Common myeloid progenitor, CD34-positive (primary cell): ENCODE data around the gene RASL12.
A peak's percentile ranks its signal among the peaks of the same experiment; 100 is the strongest.
"Not testable (repeated sequence)": the region's sequence is repeated elsewhere in the genome, so short reads cannot be mapped to it uniquely, and the experiment has no call there.

Source experiments
- CTCF ChIA-PET: fragments of 350-600 bp; sonication (Branson Sonifier 250); formaldehyde crosslinking; loops from one replicate; lab custom pipeline; 2021; ENCODE audit warnings: antibody characterized with exemption; lab: Charles Lee
- POLR2A ChIA-PET: fragments of 350-600 bp; sonication (Branson Sonifier 250); formaldehyde crosslinking; loops from one replicate; lab custom pipeline; 2021; ENCODE audit warnings: antibody characterized with exemption; lab: Charles Lee
- DNase-seq, 3 donors: peaks; one replicate each; pipeline versions ENCODE4 v3.0.0 to v3.0.0-alpha.2; 2013
- H3K27ac ChIP-seq, 2 experiments: 1 replicate in 1 of 2; 2 replicates in 1 of 2; pipeline ENCODE4 v1.7.0; 2013; ENCODE audit warnings: inconsistent platforms in 2 of 2, low read length in 2 of 2, mild to moderate bottlenecking in 2 of 2, low read depth in 1 of 2, moderate library complexity in 1 of 2; ENCODE audit not compliant: severe bottlenecking in 2 of 2, insufficient read depth in 1 of 2, poor library complexity in 1 of 2
- H3K27me3 ChIP-seq, 5 experiments: replicated peaks in 2 of 5; 1 replicate in 3 of 5; 2 replicates in 2 of 5; pipeline versions ENCODE4 v1.6.1 to v1.7.0; 2013; ENCODE audit warnings: low read length in 4 of 5, mild to moderate bottlenecking in 2 of 5, moderate library complexity in 2 of 5, inconsistent platforms in 1 of 5; ENCODE audit not compliant: insufficient read depth in 5 of 5, control insufficient read depth in 4 of 5
- H3K36me3 ChIP-seq, 4 experiments: 1 replicate in 2 of 4; 2 replicates in 2 of 4; pipeline versions ENCODE4 v1.6.1 to v1.7.0; 2013; ENCODE audit warnings: low read length in 3 of 4, control low read depth in 1 of 4, mild to moderate bottlenecking in 1 of 4; ENCODE audit not compliant: control insufficient read depth in 4 of 4, insufficient read depth in 4 of 4
- H3K4me1 ChIP-seq, 4 experiments: 1 replicate in 3 of 4; 2 replicates in 1 of 4; pipeline versions ENCODE4 v1.6.1 to v1.7.1; 2013; ENCODE audit warnings: low read length in 3 of 4, mild to moderate bottlenecking in 3 of 4, control low read depth in 1 of 4, inconsistent platforms in 1 of 4, moderate library complexity in 1 of 4; ENCODE audit not compliant: control insufficient read depth in 4 of 4, insufficient read depth in 4 of 4; ENCODE audit errors: control extremely low read depth in 1 of 4
- H3K4me3 ChIP-seq, 7 experiments: 1 replicate in 4 of 7; 2 replicates in 3 of 7; pipeline versions ENCODE4 v1.5.1 to v1.7.0; 2013; ENCODE audit warnings: mild to moderate bottlenecking in 7 of 7, low read length in 6 of 7, moderate library complexity in 6 of 7, inconsistent platforms in 2 of 7, low read depth in 2 of 7, control low read depth in 1 of 7; ENCODE audit not compliant: insufficient read depth in 4 of 7, control insufficient read depth in 1 of 7; ENCODE audit errors: extremely low read depth in 1 of 7
- H3K9me3 ChIP-seq, 5 experiments: 1 replicate in 4 of 5; 2 replicates in 1 of 5; pipeline versions ENCODE4 v1.6.1 to v1.7.1; 2013; ENCODE audit warnings: low read length in 4 of 5, mild to moderate bottlenecking in 2 of 5, inconsistent platforms in 1 of 5, low read depth in 1 of 5, moderate library complexity in 1 of 5; ENCODE audit not compliant: control insufficient read depth in 4 of 5, insufficient read depth in 2 of 5; ENCODE audit errors: control extremely low read depth in 1 of 5
- WGBS: methylation state at CpG from one replicate; pipeline ENCODE4 v1.1.5; 2013; ENCODE audit not compliant: insufficient coverage; 5-methylcytosine and 5-hydroxymethylcytosine counted together

Gene RASL12

GRCh38 chr15:65021488-65021887 is 46.3 kb downstream of the RASL12 start:
- H3K27me3 ChIP-seq = no peaks in the 10 kb centered on the region
- no peak overlapping the region for H3K4me3 ChIP-seq
- H3K9me3 ChIP-seq = no peaks in the 10 kb centered on the region
- peaks cover 26 to 58% (median 43%) of the 10 kb centered on the region in 4 experiments for H3K36me3 ChIP-seq
- ChIA-PET CTCF (interaction anchor here (1.2 kb wide), 1 partner anchor 9 kb away, joined by 3 read pairs; no protein-coding TSS in a partner anchor), POLR2A (no interaction called here)
- no peak overlapping the region for H3K27ac ChIP-seq
- H3K4me1 ChIP-seq = no peaks in the 10 kb centered on the region
- DNase-seq = no peak

- CTCF ChIA-PET = interaction anchor here (1.0 to 1.2 kb wide), 2 partner anchors 24 to 36 kb away, joined by 3 to 4 read pairs; no protein-coding TSS in a partner anchor
- H3K9me3 ChIP-seq = no peaks in the 10 kb centered on the region
Observed at GRCh38 chr15:65020419-65020818, 47.4 kb downstream of the RASL12 start.

GRCh38 chr15:65011198-65011597 is 56.6 kb downstream of the RASL12 start:
- Histone ChIP-seq H3K9me3 (peaks cover 3 to 14% (median 8%) of the 10 kb centered on the region in 5 experiments), H3K4me1 (peaks cover 0 to 15% (median 3%) of the 10 kb centered on the region in 4 experiments), H3K36me3 (peaks cover 18 to 30% (median 24%) of the 10 kb centered on the region in 4 experiments)
- H3K27ac ChIP-seq, POLR2A ChIA-PET, H3K4me3 ChIP-seq, H3K27me3 ChIP-seq, DNase-seq: not testable (repeated sequence)
- WGBS = 50% methylated on average over 2 of the region's 4 CpGs
- CTCF ChIA-PET = interaction anchor here (0.8 to 1.8 kb wide), 3 partner anchors 23 to 53 kb away, joined by 3 read pairs; no protein-coding TSS in a partner anchor

More at GRCh38 chr15:65020419-65020818, 47.4 kb downstream of the RASL12 start:
- Histone ChIP-seq H3K36me3 (peaks cover 23 to 56% (median 42%) of the 10 kb centered on the region in 4 experiments), H3K4me3 (no peak overlapping the region), H3K27ac (no peak overlapping the region), H3K4me1 (no peaks in the 10 kb centered on the region), H3K27me3 (no peaks in the 10 kb centered on the region)
- DNase-seq = no peak
- WGBS = 100% methylated on average over 1 of the region's 1 CpG
- POLR2A ChIA-PET = no interaction called here

- 29% methylated on average over 1 of the region's 2 CpGs for WGBS
- H3K27me3 ChIP-seq = no peaks in the 10 kb centered on the region
- H3K4me3 ChIP-seq = no peak overlapping the region
- peaks cover 2 to 12% (median 7%) of the 10 kb centered on the region in 5 experiments for H3K9me3 ChIP-seq
- peaks cover 9 to 22% (median 12%) of the 10 kb centered on the region in 4 experiments for H3K36me3 ChIP-seq
- ChIA-PET CTCF (interaction anchor here (0.7 to 2.5 kb wide), 17 partner anchors 9 to 324 kb away, joined by 3 to 16 read pairs (median 3); partner anchors contain the start of gene SLC51B), POLR2A (interaction anchor here (1.0 kb wide), 1 partner anchor 23 kb away, joined by 3 read pairs; no protein-coding TSS in a partner anchor)
- H3K27ac ChIP-seq = no peak overlapping the region
- peaks cover 0 to 15% (median 3%) of the 10 kb centered on the region in 4 experiments for H3K4me1 ChIP-seq
- DNase-seq = peak; percentile 52 to 74 (median 73)
Observed at GRCh38 chr15:65008983-65009382, 58.8 kb downstream of the RASL12 start.

GRCh38 chr15:65006876-65007275 is 60.9 kb downstream of the RASL12 start:
- no peak for DNase-seq
- ChIA-PET POLR2A (no interaction called here), CTCF (no interaction called here)
- Histone ChIP-seq H3K4me1 (peaks cover 0 to 15% (median 3%) of the 10 kb centered on the region in 4 experiments), H3K36me3 (peaks cover 0 to 12% (median 2%) of the 10 kb centered on the region in 4 experiments), H3K27ac (no peak overlapping the region), H3K27me3 (no peaks in the 10 kb centered on the region), H3K4me3 (no peak overlapping the region), H3K9me3 (no peaks in the 10 kb centered on the region)
- 95% methylated on average over 2 of the region's 3 CpGs for WGBS

- POLR2A ChIA-PET = interaction anchor here (1.0 kb wide), 1 partner anchor 15 kb away, joined by 3 read pairs; the partner anchor contains the start of gene SPG21
- peaks cover 0 to 12% (median 3%) of the 10 kb centered on the region in 4 experiments for H3K36me3 ChIP-seq
- CTCF ChIA-PET = interaction anchor here (1.0 to 1.1 kb wide), 2 partner anchors 9 to 44 kb away, joined by 3 read pairs; no protein-coding TSS in a partner anchor
- 94% methylated on average over 3 of the region's 3 CpGs for WGBS
- no peak for DNase-seq
- H3K4me3 ChIP-seq = no peak overlapping the region
- no peak overlapping the region for H3K27ac ChIP-seq
- H3K4me1 ChIP-seq = peaks cover 0 to 7% (median 0%) of the 10 kb centered on the region in 4 experiments
- H3K27me3 ChIP-seq = no peaks in the 10 kb centered on the region
- H3K9me3 ChIP-seq = no peaks in the 10 kb centered on the region
Observed at GRCh38 chr15:65004993-65005392, 62.8 kb downstream of the RASL12 start.
